RPMI7951 (cell line): ENCODE data around the gene PLA2G5. TPM values are rescaled to one million over a fixed set of nuclear protein-coding genes. Genes with fewer than 3 reads are reported as not detected.
A peak's percentile ranks its signal among the peaks of the same experiment; 100 is the strongest.

Source experiments
- DNase-seq: peaks from one replicate; pipeline ENCODE4 v3.0.0-alpha.2; 2012; ENCODE audit warnings: low read depth
- total RNA-seq: library from RNA; depleted of rRNA; stranded (reverse); fragments of >200 nt; shearing (Covaris generic); gene quantifications from 2 replicates; pipeline ENCODE4 v1.2.3, GENCODE V29; 2014

Gene PLA2G5
- total RNA-seq, 1 experiment from 2014 or later: not detected

- DNase-seq: no peak
Measured at GRCh38 chr1:20090119-20090518, 20.1 kb downstream of the PLA2G5 start.

GRCh38 chr1:20090641-20091040 is 20.6 kb downstream of the PLA2G5 start:
- no peak for DNase-seq

- DNase-seq: no peak
Measured at GRCh38 chr1:20093303-20093702, 23.3 kb downstream of the PLA2G5 start.

- no peak for DNase-seq
Measured at GRCh38 chr1:20093940-20094391, 24.0 kb downstream of the PLA2G5 start.

- no peak for DNase-seq
Measured at GRCh38 chr1:20095564-20096434, 25.8 kb downstream of the PLA2G5 start.

GRCh38 chr1:20096840-20097447 is 26.9 kb downstream of the PLA2G5 start:
- DNase-seq: no peak

- peak; percentile 24 for DNase-seq
Measured at GRCh38 chr1:20099533-20099932, 29.5 kb downstream of the PLA2G5 start.

- DNase-seq: peak; percentile 65
Measured at GRCh38 chr1:20100632-20101355, 30.8 kb downstream of the PLA2G5 start.

GRCh38 chr1:20102875-20103274 is 32.9 kb downstream of the PLA2G5 start:
- peak; percentile 78 for DNase-seq

GRCh38 chr1:20105856-20106255 is 35.9 kb downstream of the PLA2G5 start:
- no peak for DNase-seq

- DNase-seq: no peak
Measured at GRCh38 chr1:20107351-20107750, 37.4 kb downstream of the PLA2G5 start.

GRCh38 chr1:20107796-20108195 is 37.8 kb downstream of the PLA2G5 start:
- DNase-seq: no peak

GRCh38 chr1:20108366-20109123 is 38.6 kb downstream of the PLA2G5 start:
- peak; percentile 81 for DNase-seq

GRCh38 chr1:20109223-20109856 is 39.3 kb downstream of the PLA2G5 start:
- no peak for DNase-seq

GRCh38 chr1:20110679-20111078 is 40.7 kb downstream of the PLA2G5 start:
- DNase-seq: peak; percentile 93

- no peak for DNase-seq
Measured at GRCh38 chr1:20111452-20111851, 41.5 kb downstream of the PLA2G5 start.

- peak; percentile 58 for DNase-seq
Measured at GRCh38 chr1:20112279-20113000, 42.4 kb downstream of the PLA2G5 start.

GRCh38 chr1:20114021-20114648 is 44.1 kb downstream of the PLA2G5 start:
- no peak for DNase-seq

- DNase-seq: no peak
Measured at GRCh38 chr1:20115479-20115878, 45.5 kb downstream of the PLA2G5 start.

GRCh38 chr1:20115916-20116315 is 45.9 kb downstream of the PLA2G5 start:
- no peak for DNase-seq
